Effector CD4-positive, alpha-beta T cell (primary cell): ENCODE results near the gene CD180.
"Not testable (repeated sequence)": the region's sequence is repeated elsewhere in the genome, so short reads cannot be mapped to it uniquely, and the experiment has no call there.

Source experiments
- DNase-seq: peaks from one replicate; pipeline ENCODE4 v3.0.0-alpha.2; 2020

CD180 gene

GRCh38 chr5:67187006-67187715, 9.4 kb downstream of the CD180 start:
- no peak for DNase-seq

GRCh38 chr5:67183859-67184258, 12.7 kb downstream of the CD180 start:
- no peak for DNase-seq

DNA sequence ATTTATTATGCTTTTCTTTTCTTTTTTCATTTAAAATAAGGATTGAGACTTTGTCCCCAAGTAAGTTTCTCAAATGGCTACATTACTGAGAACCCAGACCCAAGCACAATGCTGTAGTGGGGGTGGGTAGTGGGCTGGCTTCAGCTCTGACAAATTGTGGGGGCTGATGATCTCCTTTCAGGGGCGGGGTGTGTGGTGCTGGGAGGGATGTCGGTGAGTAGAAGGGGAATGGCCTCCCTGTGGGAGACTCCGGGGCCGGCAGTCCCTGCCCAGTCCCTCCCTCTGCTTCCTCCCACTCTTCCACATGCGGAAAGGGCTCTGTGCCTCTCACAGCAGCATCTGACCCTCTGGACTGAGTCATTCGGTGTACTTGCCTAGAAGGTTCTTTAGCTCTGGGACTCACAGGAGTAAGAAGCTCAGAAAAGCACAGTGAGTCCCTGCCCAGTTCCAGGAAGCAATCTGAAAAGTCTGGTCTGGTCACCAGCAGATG, 14.3 kb downstream of the CD180 start:
- no peak for DNase-seq

GRCh38 chr5:67181648-67182221, 14.9 kb downstream of the CD180 start:
- no peak for DNase-seq

GRCh38 chr5:67179697-67180361, 16.8 kb downstream of the CD180 start:
- DNase-seq: no peak

DNA sequence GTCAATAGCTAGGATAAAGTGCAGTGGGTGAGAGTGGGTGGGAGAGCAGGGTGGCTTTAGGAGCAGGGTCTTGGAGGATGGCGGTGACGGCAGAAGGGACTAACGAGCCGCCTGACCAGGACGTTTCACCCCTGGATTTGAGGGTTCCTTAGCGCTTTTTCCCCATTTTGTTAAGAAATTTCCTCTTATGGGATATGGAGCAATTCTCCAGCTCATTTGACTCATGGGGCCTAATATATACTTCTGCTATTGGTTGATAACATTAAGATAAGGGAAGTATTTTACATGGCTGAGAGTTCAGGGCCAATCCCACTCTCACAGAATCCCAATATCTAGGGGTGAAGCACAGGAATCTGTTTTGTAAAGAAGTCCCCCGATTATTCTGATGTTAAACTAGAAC, 17.6 kb downstream of the CD180 start:
- no peak for DNase-seq

GRCh38 chr5:67178085-67178484, 18.5 kb downstream of the CD180 start:
- no peak for DNase-seq

DNA sequence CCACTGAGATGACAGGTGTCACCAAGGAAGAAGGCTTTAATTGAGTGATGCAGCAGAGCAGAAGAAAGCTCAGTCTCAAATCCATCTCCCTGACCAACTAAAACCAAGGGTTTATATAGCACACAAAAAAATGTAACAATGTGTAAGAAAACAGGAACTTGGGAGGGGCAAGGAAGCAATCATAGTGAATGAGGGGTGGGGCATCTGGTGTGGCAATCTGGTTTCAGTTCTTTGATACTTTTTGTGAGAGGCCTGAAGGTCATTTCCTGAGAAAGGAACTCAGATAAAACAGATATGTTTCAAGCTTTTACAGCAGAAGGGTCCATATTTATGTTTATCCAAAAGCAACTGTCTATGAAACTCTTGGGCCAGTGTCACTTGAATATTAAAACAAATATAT, 19.7 kb downstream of the CD180 start:
- no peak for DNase-seq

DNA sequence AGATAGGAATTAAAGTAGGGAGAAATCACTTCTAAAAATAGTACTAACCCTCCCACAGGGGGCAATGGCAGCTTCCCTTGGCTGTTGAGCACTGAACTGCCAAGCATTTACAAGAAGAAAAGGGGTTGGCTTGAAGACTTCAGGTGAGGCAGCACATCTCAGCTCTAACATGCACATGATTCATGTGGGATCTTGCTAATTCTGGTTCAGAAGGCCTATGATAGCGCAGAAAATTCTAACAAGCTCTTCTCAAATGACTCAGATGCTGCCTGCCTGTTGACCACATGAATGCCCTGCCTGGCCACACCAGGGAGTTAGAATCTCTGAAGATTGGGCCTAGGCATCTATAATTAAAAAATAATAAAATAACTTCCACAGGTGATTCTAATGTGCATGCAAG, 22.6 kb downstream of the CD180 start:
- DNase-seq: no peak

- DNase-seq: not testable (repeated sequence)
Measured at GRCh38 chr5:67173351-67173750, 23.2 kb downstream of the CD180 start.

DNA sequence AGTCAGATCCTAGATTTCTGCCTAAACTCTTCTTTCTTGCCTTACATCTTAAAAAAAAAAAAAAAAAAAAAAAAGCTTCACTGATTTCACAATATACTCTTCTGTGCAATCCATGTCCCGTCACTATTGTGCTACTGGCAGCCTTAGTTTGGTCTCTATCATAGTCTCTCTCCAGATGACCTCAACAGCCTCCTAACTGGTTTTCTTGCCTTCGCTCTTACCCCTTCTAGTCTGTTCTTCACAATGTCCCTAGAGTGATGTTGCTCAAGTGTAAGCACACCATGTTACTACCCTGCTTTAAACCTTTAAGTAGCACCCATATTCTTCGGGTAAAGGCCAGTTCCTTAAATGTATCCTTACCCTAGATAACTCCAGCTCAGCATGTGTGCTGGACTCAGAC, 25.8 kb downstream of the CD180 start:
- DNase-seq: no peak

- no peak for DNase-seq
Measured at GRCh38 chr5:67168069-67168468, 28.5 kb downstream of the CD180 start.

- DNase-seq: peak; percentile 39
Measured at GRCh38 chr5:67166460-67167285, 29.9 kb downstream of the CD180 start.

DNA sequence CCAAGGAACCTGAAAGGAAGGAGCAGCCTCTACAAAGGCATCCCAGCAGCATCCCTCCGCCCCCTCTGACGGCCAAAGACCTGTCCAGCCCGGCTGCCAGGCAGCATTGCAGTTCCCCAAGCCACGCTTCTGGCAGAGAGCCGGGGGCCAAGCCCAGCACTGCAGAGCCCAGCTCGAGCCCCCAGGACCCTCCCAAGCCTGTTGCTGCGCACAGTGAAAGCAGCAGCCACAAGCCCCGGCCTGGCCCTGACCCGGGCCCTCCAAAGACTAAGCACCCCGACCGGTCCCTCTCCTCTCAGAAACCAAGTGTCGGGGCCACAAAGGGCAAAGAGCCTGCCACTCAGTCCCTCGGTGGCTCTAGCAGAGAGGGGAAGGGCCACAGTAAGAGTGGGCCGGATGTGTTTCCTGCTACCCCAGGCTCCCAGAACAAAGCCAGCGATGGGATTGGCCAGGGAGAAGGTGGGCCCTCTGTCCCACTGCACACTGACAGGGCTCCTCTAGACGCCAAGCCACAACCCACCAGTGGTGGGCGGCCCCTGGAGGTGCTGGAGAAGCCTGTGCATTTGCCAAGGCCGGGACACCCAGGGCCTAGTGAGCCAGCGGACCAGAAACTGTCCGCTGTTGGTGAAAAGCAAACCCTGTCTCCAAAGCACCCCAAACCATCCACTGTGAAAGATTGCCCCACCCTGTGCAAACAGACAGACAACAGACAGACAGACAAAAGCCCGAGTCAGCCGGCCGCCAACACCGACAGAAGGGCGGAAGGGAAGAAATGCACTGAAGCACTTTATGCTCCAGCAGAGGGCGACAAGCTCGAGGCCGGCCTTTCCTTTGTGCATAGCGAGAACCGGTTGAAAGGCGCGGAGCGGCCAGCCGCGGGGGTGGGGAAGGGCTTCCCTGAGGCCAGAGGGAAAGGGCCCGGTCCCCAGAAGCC, 30.8 kb downstream of the CD180 start:
- DNase-seq: peak; percentile 69

DNA sequence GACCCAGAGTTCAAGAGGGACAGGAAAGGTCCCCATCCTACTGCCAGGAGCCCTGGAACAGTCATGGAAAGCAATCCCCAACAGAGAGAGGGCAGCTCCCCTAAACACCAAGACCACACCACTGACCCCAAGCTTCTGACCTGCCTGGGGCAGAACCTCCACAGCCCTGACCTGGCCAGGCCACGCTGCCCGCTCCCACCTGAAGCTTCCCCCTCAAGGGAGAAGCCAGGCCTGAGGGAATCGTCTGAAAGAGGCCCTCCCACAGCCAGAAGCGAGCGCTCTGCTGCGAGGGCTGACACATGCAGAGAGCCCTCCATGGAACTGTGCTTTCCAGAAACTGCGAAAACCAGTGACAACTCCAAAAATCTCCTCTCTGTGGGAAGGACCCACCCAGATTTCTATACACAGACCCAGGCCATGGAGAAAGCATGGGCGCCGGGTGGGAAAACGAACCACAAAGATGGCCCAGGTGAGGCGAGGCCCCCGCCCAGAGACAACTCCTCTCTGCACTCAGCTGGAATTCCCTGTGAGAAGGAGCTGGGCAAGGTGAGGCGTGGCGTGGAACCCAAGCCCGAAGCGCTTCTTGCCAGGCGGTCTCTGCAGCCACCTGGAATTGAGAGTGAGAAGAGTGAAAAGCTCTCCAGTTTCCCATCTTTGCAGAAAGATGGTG, 31.6 kb downstream of the CD180 start:
- no peak for DNase-seq

DNA sequence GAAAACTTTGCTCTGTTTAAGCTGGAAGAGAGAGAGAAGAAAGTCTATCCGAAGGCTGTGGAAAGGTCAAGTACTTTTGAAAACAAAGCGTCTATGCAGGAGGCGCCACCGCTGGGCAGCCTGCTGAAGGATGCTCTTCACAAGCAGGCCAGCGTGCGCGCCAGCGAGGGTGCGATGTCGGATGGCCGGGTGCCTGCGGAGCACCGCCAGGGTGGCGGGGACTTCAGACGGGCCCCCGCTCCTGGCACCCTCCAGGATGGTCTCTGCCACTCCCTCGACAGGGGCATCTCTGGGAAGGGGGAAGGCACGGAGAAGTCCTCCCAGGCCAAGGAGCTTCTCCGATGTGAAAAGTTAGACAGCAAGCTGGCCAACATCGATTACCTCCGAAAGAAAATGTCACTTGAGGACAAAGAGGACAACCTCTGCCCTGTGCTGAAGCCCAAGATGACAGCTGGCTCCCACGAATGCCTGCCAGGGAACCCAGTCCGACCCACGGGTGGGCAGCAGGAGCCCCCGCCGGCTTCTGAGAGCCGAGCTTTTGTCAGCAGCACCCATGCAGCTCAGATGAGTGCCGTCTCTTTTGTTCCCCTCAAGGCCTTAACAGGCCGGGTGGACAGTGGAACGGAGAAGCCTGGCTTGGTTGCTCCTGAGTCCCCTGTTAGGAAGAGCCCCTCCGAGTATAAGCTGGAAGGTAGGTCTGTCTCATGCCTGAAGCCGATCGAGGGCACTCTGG, 32.6 kb downstream of the CD180 start:
- no peak for DNase-seq

DNA sequence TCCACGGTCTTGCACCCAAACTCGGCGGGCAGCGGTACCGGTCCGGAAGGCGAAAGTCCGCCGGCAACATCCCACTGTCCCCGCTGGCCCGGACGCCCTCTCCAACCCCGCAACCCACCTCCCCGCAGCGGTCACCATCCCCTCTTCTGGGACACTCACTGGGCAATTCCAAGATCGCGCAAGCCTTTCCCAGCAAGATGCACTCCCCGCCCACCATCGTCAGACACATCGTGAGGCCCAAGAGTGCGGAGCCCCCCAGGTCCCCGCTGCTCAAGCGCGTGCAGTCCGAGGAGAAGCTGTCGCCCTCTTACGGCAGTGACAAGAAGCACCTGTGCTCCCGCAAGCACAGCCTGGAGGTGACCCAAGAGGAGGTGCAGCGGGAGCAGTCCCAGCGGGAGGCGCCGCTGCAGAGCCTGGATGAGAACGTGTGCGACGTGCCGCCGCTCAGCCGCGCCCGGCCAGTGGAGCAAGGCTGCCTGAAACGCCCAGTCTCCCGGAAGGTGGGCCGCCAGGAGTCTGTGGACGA, 33.3 kb downstream of the CD180 start:
- DNase-seq: no peak

DNA sequence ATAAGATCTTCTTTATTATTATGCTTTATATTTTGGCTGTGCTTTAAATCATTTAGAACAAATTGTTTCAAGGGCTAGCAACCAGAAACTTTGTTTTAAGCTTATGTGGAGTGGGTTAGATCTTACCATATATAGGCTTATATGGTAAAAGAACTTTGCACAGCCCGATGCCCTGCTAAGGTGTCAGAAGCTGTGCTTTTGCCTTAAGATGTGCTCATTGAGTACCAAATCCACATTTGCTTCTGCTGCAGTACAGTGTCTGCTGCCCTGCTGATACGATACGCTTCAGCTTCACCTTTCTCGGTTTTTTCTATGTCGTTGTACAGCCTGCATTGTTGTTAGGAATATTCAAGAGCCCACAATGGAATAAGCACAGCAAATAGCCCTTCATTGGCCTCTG, 34.8 kb downstream of the CD180 start:
- DNase-seq: no peak

DNA sequence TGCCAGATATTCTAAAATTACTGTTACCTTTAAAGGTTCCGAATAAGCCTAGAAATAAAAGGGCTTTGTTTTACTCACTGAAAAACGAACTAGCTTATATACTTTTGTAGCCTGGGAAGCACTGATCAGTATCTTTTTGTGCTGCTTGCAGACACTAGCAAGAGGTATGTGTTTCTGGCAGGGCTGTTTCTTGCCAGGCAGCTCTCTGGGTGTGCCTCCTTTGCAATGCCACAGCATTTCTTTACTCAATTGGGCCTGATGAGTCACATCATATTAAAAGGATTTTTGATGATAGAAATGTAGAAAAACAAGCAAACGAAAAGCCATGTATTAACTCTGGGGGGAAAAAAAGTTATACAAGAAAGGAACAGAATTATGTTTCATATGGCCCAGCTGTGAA, 35.6 kb downstream of the CD180 start:
- DNase-seq: peak; percentile 38

GRCh38 chr5:67160272-67160671, 36.3 kb downstream of the CD180 start:
- DNase-seq: no peak
